Stimulated activated CD8-positive, alpha-beta memory T cell treated with anti-CD3 and anti-CD28 coated beads, Interleukin-7, amount 100 ng/mL, for 24 hours (primary cell): ENCODE measurements around the gene CFAP97D1.
A peak's percentile ranks its signal among the peaks of the same experiment; 100 is the strongest.
"Not testable (repeated sequence)": the region's sequence is repeated elsewhere in the genome, so short reads cannot be mapped to it uniquely, and the experiment has no call there.

Source experiments
- DNase-seq: peaks from one replicate; pipeline ENCODE4 v3.0.0-alpha.2; 2020; ENCODE audit warnings: low read depth

Gene CFAP97D1

DNA sequence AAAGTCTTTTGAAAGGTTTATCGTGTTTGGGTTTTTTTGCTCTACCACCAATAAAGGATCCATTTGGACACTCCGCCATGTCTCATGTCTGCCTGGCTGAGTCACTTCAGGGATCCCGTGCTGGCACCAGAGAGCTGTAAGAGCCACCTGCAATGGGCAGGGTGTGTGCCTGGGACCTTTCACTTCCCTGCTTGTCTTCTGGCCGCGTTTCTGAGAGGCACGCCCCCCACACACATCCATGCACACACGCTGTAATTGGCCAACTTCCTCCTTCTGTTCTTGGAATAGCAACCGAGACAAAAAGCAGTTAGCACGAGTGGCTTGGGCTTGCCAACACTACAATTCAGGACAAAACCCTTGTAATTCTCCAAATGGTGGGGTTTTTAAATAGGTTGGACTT lies 11.9 kb upstream of the CFAP97D1 start:
- DNase-seq: no peak

DNA sequence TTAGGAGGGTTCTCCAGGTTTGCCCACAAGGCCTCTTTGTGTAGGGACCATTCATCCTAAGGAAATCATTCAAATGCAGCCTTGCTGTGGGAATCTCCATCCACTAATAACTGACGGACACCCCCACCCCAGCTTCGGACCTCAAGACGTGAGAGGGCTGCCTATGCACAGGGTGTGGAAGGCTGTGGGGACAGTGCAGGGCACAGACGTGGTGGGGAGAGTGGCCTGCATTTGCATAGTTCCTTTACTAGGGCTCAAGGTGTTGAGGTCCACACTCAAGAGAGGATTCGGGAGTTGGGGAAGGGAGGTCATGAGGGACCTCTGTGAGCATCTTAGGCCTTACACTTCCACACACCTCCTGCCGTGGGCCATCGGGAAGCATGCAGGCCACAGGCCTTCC lies 11.3 kb upstream of the CFAP97D1 start:
- DNase-seq: no peak

DNA sequence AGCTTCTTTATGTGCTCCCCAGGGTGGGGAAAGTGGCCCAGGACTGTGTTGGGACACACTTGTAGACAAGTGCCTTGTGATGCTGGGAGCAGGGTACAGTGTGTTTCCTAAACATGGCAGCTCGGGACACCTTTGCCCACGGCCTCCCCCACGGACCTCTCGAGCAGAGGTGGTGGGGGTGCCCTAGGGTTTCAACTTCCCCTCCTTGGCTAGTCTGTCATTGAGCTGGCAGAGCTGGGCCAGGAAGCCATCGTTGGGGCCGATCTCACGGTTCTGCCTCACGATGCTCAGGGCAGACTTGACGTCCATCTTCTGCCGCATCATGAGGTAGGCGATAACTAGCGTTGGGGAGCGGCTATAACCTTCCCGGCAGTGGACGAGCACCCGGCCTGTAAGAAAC lies 10.8 kb upstream of the CFAP97D1 start:
- no peak for DNase-seq

DNA sequence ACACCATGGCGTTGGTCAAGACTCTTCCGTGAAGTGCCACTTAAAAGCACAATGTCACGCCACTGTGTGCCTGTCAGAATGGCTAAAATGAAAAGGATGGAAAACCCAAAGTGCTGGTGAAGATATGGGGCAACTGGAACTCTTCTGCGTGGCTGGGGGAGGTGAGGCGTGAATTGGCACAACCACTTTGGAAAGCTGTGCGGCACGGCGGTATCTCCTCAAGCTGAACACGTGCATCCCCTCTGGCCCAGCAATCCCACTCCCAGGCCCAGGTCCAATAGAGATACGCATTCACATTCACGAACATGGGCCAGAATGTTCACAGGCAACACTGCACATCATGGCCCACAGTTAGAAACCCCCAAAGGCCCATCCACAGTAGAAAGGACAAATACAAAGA lies 10.4 kb upstream of the CFAP97D1 start:
- DNase-seq: no peak

DNA sequence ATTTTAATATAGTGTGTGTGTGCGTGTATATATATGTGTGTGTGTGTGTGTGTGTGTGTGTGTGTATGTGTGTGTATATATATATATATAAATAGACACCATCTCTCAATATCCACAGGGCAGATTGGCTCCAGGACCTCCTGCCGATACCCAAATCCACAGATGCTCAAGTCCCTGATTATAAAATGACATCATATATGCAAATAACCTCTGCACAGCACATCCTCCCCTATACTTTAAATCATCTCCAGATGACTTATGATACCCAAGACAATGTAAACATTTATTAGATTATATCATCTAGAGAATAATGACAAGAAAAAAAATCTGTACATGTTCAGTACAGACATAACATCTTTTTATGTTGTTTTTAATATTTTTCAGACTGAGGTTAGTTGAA lies 9.3 kb upstream of the CFAP97D1 start:
- no peak for DNase-seq

DNA sequence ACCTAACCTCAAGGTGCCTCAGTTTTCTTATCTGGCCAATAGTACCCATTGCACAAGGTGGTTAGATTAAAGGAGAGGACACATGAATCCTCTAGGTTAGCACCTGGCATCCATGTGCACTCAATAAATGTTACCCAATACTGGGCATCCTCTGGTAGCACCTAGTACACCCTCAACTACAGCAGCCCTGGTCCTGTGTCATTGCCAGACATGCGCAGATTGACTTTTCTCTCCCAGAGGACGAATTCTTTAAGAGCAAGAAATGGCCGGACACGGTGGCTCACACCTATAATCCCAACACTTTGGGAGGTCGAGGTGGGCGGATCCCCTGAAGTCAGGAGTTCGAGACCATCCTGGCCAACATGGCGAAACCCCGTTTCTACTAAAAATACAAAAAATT lies 8.8 kb upstream of the CFAP97D1 start:
- DNase-seq: no peak

DNA sequence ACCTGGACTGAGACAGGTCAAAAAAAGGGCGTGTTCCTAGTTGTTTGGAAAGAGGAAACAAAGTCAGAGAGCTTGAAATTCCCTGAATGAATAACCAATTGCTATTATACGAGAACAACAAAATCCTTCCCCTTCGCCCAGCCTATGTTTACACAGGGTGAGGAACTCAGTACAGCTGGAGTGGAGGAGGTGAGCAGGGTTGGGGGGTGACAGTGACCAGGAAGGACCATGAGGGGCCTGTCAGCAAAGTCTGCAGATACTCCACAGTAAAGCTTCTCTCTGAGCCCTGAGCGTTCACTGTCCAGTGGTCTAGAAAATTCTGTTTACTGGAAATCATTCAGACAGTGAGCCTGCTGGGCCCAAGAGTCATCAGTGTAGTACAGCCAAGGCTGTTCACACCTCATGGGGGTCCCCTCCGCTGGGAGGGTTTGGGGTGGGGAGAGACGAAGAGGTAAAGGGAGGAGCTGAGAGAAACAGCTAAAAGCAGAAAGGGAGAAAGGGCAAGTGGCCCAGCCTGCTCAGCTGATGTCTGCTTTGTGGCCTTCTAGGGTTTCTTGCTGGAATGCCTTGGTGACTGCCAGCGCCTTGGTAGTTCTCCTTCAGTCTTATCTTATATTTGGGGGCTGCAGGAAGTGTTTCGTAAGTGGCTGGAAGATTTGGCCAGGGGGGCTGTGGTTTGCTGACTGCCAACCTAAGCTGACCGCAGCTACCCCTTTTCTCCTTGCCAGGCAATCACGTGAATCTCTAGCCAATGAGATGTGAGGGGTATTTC lies 7.2 kb upstream of the CFAP97D1 start:
- DNase-seq: no peak

DNA sequence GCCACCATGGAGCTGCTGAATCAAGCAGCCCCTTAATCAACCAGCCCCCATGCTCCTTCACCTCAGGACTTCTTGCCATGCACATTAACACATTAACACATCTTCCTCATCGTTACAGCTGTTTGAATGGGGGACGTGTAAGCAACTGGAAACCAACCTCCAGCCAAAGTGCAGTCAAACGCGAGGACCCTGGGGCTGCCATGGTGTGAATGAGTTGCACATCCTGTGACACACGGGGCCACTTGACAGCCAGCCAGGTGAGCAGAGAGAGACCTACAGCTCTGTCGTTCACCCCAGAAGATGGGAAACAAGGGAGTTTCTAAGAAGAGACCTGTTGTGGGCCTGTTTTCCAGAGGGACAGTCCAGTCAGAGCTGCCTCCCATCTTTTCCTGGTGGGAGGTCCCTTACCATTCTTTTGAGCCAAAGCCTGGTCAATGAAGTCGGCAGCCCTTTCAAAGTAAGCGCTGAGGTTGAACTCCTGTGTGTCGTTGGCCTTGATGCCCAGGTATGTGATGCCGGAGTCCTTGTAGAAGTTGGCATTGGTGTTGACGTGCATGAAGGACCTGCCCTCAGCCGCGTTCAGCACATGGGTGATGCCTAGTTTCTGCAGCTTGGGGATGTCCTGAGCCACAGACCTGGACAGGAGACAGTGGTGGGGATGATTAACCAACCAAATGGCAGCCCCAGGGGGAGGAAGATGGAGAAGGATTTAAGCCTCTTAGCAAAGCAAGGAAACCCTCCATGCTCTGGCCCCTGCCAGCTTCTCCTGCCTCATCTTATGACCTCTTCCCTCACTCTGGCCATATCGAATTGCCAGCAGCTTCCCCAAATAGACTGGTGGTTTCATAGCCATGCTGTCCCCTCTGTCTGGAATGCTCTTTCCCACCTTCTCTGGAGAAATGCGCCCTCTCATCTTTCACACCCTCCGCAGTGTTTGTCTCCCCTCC lies 5.7 kb upstream of the CFAP97D1 start:
- DNase-seq: no peak

DNA sequence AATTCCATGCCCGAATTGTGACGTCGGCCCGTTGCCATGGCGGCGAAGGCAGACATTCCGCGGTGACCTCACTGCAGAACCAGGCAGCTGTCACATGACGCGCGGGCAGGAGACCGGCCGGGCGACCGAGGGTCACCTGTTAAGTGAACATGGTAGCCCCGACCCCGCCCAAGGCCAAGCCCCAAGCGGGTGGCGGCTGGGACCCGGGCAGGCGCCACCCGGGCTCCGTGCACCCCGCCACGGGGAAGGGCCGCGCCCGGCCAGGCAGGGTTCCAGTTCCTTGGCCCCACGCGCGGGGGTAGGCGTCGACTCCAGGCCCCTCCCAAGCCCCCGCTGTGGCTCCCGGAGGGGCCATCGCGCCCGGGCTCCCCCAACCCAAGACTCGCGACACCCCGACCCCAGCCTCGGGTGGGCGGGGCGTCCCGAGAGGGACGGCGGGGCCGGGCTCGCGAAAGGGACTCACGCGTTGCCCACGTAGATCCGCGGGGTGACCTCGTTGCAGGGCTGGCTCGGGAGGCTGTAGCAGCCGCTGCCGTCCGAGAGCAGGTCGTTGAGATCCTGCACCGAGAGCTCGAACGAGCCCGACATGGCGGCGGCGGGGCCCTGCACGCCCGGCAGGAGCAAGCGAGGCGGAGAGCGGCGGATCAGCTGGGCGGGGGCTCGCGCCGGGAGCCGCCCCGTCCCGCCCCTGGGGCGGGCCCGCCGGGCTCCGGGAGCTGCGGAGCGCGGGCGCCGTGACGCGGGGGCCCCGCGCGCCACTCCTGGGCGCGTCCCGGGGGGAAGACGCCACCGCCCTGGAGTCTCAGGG lies 1.7 kb upstream of the CFAP97D1 start, which contains the start of gene DUSP3:
DUSP3 (minus strand) TSS at position 641 of the 808 bp plus-strand sequence; CDS start at position 588, 53 bp downstream.
- peak; percentile 33 for DNase-seq

DNA sequence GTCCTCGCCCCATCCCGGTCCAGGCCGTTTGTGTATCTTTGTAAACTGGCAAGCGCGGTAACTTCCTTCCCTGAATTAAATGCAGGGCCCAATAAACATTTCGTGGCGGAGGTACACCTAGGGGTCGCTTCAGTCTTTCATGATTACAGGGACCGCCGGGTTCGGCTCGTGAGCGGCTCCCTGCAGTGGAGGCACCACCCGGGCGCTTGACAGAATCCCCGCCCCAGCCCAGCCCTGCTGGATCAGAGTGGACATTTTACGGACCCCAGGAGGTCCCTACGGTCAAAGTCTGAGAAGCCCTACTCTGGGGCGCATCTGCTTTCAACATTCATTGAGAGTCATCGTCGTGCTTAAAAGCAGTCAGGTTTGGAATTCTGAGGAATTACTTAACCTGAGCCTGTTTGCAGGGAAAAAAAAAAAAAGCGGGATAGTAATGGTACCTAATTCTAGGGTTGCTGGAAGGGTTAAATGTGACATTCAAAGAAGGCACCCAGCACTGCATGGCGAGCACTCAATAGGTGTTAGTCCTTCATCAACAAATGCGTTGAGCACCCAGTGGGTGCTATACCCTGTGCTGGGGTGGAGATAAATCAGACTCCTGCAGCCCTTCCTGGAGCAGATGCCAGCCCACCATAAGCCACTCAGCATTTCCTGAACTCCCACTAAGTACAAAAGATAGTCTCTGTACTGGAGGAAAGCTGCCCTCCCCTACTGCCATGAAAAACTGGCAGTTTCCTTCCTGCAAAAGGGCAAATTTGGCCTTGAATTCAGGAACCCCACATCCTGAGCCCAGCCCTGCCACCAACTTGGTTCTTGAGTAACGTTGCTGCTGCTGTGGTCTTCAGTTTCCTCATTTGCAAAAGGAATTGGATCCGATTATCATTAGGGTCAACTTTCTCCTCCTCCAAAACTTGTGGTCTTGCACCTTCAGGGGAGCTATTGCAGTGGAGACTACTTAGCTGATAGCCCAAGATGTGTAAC lies 800 bp upstream of the CFAP97D1 start:
- DNase-seq: no peak

DNA sequence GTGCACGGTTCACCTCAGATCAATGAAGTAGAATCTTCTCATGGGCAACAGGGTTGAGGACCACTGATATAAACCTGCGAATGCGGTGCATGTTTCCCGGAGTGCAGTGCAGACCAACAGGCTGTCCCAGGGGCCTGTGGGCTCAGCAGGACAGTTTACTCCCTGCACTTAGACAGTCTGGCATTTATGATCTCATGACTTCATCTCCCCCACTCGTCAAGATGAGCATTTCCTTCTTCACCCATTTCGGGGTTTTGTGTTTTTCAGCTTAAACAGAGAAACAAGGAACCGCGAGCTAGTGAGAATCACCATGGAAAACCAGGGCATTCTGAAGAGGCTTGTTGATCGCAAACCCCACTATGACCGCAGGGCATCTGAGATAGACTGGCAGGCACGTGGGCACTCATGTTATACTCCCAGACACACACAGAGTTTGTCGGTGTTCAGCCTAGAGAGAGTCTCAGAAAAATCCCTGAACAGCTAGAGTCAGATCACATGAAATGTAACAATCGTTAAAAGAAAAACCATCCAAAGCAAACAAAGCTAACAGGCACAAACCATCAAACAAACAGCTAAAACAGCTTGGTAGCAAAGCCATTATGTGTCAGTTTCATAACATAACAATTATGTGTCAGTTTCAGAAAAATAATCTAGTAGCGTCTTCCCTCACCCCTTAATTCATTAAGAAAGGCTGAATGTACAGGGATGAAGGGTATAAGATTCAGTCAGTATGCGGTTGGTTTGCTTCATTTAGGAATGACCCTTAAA lies 2.9 kb downstream of the CFAP97D1 start:
- no peak for DNase-seq

DNA sequence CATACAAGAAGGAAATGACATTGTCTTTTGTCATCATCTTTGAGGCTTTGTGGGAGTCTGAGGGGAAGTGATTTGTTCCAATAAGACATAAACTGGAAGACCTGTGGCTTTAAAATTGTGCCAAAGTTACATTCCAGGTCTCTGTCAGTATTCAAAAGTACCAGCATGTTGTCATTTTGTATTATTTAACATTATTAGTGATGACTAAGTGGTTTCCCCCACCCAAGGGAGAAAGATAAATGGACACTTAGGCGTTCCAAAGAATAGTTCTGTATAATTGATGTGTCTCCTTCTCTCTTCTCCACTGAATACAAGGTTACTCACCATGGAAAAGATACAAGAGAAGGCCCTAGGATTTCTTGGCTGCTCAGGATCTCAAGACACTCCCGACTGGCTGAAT lies 3.8 kb downstream of the CFAP97D1 start:
- no peak for DNase-seq

DNA sequence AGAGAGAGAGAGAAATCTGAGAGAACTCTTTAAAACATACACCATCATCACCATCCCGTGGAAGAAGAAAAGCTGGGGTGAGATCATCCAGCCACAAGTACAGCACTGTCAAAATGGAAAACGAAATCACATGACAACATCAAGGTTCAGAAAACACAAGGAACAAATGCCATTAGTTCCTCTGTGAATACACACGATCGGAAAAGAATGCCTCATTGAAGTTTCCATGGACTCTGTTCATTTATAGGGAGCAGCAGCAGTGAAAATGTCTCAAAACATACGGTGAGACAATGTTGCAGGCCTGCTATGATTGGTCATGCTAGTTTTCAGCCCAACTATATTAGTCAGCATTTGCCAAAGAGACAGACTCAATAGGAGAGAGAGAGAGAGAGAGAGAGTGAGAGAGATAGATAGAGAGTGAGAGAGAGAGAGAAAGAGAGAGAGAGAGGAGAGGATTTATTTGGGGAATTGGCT lies 4.4 kb downstream of the CFAP97D1 start:
- DNase-seq: no peak

DNA sequence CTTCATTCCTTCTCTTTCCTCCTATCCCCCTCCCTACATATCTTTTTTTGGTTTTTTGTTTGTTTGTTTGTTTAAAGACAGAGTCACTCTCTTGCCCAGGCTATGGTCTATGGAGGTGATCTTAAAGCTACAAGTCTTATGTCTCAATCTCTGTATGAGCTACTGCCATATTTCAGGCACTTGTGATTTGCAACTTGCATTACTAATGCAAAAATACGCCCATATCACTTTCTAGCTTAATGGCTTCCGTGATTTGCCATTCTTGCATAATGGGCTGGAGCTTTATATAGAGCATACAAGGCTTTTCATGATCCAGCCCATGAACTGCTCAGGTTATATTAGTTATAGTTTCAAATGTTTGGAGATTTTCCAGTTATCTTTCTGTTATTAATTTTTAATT lies 7.5 kb downstream of the CFAP97D1 start:
- DNase-seq: no peak

DNA sequence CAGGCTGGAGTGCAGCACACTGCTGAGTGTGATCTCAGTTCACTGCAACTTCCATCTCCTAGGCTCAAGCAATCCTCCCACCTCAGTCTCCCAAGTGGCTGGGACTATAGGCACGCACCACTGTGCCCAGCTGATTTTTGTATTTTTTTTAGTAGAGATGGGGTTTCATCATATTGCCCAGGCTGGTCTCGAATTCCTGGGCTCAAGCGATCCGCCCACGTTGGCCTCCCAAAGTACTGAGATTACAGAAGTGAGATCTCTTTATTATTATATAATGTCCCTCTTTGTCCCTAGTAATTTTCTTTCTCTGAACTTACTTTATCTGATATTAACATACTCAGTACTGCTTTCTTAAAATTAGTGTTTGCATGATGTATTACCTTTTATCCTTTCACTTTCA lies 8.3 kb downstream of the CFAP97D1 start:
- DNase-seq: no peak

DNA sequence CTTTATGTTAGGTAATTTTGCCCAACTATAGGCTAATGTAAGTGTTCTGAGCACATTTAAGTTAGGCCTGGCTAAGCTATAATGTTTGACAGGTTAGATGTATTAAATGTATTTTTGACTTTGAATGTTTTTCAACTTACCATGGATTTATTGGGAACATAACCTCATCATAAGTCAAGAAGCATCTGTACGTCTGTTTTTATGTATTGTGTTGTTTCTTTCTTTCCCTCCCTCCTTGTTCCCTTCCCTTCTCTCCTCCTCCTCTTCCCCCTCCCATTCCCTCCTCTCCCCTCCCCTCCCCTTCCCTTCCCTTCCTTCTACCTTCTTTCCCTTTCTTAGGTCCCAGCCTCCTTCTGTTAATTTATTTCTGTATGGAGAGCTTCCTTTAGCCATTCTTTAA lies 9.2 kb downstream of the CFAP97D1 start:
- DNase-seq: no peak

DNA sequence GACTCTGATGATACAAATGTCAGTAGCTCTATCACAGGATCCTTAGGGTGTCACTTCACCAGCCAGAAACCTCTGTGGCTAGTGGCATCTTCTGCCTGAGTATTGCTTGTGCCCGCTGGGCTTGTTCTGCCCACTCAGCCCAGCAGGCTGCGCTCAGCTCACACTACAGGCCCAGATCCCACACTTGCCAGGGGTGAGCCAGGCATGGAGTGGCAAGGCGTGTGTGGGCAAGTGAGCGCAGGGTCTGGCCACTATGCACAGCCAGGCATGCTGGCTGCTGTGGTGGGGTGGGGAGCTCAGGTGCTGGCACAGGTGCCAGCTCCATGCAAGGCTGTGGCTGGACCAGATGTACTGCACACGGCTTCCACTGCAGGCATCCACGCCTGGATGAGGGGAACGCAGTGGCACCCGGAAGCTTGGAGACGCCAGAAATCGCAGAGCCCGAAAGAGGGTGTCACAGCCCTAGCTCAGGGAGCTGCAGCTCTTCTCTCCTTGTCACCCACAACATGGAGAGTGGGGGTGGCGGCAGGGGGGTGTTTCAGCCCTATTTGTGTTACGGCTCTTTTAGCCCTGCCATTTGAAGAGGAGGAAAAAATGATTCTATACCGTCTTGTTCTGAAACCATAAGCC lies 10.2 kb downstream of the CFAP97D1 start:
- DNase-seq: no peak

DNA sequence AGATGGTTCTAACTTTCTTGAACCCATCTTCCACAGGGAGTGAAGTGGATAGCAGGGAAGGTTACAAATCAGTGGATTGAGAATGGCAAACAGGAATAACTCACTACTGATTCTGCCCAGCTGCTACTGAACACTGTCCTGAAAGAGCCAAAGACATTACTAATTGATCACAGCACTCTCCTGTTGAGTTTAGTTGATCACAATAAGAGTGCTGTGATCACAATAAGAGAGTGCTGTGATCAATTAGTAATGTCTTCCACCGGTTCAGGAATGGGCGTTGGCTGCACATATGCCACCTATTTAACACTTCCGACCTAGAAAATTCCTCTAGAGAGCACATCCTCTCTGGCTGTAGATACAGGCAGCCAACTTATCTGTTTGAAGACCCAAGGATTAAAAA lies 11.4 kb downstream of the CFAP97D1 start:
- no peak for DNase-seq

DNA sequence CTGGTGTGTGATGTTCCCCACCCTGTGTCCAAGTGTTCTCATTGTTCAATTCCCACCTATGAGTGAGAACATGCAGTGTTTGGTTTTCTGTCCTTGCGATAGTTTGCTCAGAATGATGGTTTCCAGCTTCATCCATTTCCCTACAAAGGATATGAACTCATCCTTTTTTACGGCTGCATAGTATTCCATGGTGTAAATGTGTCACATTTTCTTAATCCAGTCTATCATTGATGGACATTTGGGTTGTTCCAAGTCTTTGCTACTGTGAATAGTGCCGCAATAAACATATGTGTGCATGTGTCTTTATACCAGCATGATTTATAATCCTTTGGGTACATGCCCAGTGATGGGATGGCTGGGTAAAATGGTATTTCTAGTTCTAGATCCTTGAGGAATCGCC lies 12.4 kb downstream of the CFAP97D1 start:
- DNase-seq: not testable (repeated sequence)

DNA sequence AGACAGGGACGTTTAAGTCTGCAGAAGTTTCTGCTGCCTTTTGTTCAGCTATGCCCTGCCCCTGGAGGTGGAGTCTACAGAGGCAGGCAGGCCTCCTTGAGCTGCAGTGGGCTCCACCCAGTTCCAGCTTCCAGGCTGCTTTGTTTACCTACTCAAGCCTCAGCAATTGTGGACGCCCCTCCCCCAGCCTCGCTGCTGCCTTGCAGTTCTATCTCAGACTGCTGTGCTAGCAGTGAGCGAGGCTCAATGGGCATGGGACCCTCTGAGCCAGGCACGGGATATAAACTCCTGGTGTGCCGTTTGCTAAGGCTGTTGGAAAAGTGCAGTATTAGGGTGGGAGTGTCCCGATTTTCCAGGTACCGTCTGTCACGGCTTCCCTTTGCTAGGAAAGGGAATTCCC lies 17.8 kb downstream of the CFAP97D1 start:
- not testable (repeated sequence) for DNase-seq
